Epithelial cell of proximal tubule (primary cell): ENCODE results near the gene RNF186. TPM values are rescaled to one million over a fixed set of nuclear protein-coding genes. Genes with fewer than 3 reads are reported as not detected.

Experiments used
- DNase-seq: peaks from one replicate; pipeline ENCODE4 v3.0.0-alpha.2; 2011; ENCODE audit warnings: low read depth
- H3K4me3 ChIP-seq: 2 replicates; pipeline ENCODE4 v1.5.1; 2011; ENCODE audit warnings: low read depth, mild to moderate bottlenecking, low read length
- CTCF ChIP-seq: conservative IDR thresholded peaks from 2 replicates; pipeline ENCODE4 v1.5.1; 2012; ENCODE audit warnings: low read depth, mild to moderate bottlenecking, low read length
- total RNA-seq: library from RNA; depleted of rRNA; stranded (reverse); fragments of >200 nt; gene quantifications from 2 replicates; pipeline ENCODE4 v1.2.3, GENCODE V29; 2015

RNF186 gene
- total RNA-seq, 1 donor from 2014 or later: not detected

- DNase-seq: no peak
- no peak for TF ChIP-seq CTCF
- no peak overlapping the region for H3K4me3 ChIP-seq
Measured at GRCh38 chr1:19772053-19772452, 43.0 kb downstream of the RNF186 start.

- DNase-seq: no peak
- no peak for TF ChIP-seq CTCF
- H3K4me3 ChIP-seq: no peak overlapping the region
Measured at GRCh38 chr1:19771350-19771749, 43.7 kb downstream of the RNF186 start.

- DNase-seq: no peak
- no peak overlapping the region for H3K4me3 ChIP-seq
- TF ChIP-seq CTCF: no peak
Measured at GRCh38 chr1:19770436-19771190, 44.5 kb downstream of the RNF186 start.

- DNase-seq: no peak
- no peak overlapping the region for H3K4me3 ChIP-seq
- TF ChIP-seq CTCF: no peak
Measured at GRCh38 chr1:19769211-19769932, 45.7 kb downstream of the RNF186 start.

GRCh38 chr1:19768353-19769210, 46.5 kb downstream of the RNF186 start:
- no peak for TF ChIP-seq CTCF
- no peak overlapping the region for H3K4me3 ChIP-seq

GRCh38 chr1:19765623-19766022, 49.5 kb downstream of the RNF186 start:
- peak; percentile 80 for DNase-seq
- no peak for TF ChIP-seq CTCF
- H3K4me3 ChIP-seq: no peak overlapping the region

More at GRCh38 chr1:19768353-19769210, 46.5 kb downstream of the RNF186 start:
- DNase-seq: no peak
